HCT116 (cell line): ENCODE results near the gene CREB1. TPM values are rescaled to one million over a fixed set of nuclear protein-coding genes. Genes with fewer than 3 reads are reported as not detected.

ENCODE experiments used
- ATAC-seq: fragments of 200-7000 bp; cut with Tn5 transposase; 2 replicates; pipeline ENCODE4 v1.9.1; 2020; ENCODE audit warnings: mild to moderate bottlenecking, moderate library complexity
- BruUV-seq: library from RNA; stranded (reverse); fragments of 400-500 nt; replicated peaks from 2 replicates; lab custom pipeline; 2021; lab: Mats Ljungman, UMichigan
- CTCF ChIA-PET: fragments of 300-600 bp; sonication (Branson Sonifier 250); formaldehyde crosslinking; loops from one replicate; lab custom pipeline; 2021; ENCODE audit warnings: antibody characterized with exemption; lab: Charles Lee
- POLR2A ChIA-PET: fragments of 300-600, 350-600 bp; sonication (Branson Sonifier 250); formaldehyde crosslinking; loops from one replicate; lab custom pipeline; 2021; ENCODE audit warnings: antibody characterized with exemption; lab: Charles Lee
- RAD21 ChIA-PET, 2 experiments: fragments of 300-600 bp; sonication (Branson Sonifier 250); formaldehyde crosslinking; loops; one replicate each; lab custom pipeline; 2023; ENCODE audit warnings: low total read pairs in 2 of 2; ENCODE audit not compliant: uncharacterized antibody in 2 of 2, unreplicated experiment in 2 of 2, low non-redundant PET in 1 of 2; lab: Charles Lee
- DNase-seq: peaks from one replicate; pipeline ENCODE4 v3.0.0-alpha.2; 2010; ENCODE audit warnings: low read depth, low spot score
- H2AFZ ChIP-seq: fragments of 200-600 bp; shearing (Covaris generic), sonication (generic); 2 replicates; pipeline ENCODE4 v1.6.1; 2017; ENCODE audit warnings: low read depth, mixed run types, mixed read lengths, antibody characterized with exemption, low read length; ENCODE audit not compliant: poor library complexity, severe bottlenecking
- H3K27ac ChIP-seq: 2 replicates; pipeline ENCODE4 v1.5.1; 2012; ENCODE audit warnings: low read depth, low read length
- H3K27me3 ChIP-seq: fragments of 200-600 bp; sonication (generic); 2 replicates; pipeline ENCODE4 v1.6.1; 2016; ENCODE audit warnings: mixed run types, low read length, mixed read lengths; ENCODE audit not compliant: insufficient read depth
- H3K36me3 ChIP-seq, 2 experiments: fragments of 200-500 bp in 1 of 2; fragments of 200-600 bp in 1 of 2; sonication (Bioruptor generic) in 1 of 2; sonication (generic) in 1 of 2; 2 replicates each; pipeline versions ENCODE4 v1.5.1 to v1.6.1; 2014 to 2016; ENCODE audit warnings: low read length in 2 of 2, inconsistent platforms in 1 of 2, mixed read lengths in 1 of 2, mixed run types in 1 of 2; ENCODE audit not compliant: insufficient read depth in 2 of 2, control insufficient read depth in 1 of 2
- H3K4me1 ChIP-seq, 2 experiments: fragments of 200-600 bp in 1 of 2; sonication (generic) in 1 of 2; 2 replicates each; pipeline versions ENCODE4 v1.5.1 to v1.6.1; 2012 to 2017; ENCODE audit warnings: low read length in 2 of 2, inconsistent platforms in 1 of 2, mild to moderate bottlenecking in 1 of 2, mixed read lengths in 1 of 2, mixed run types in 1 of 2, moderate library complexity in 1 of 2; ENCODE audit not compliant: insufficient read depth in 2 of 2, control insufficient read depth in 1 of 2
- H3K4me2 ChIP-seq: fragments of 200-600 bp; sonication (generic); 2 replicates; pipeline ENCODE4 v1.6.1; 2017; ENCODE audit warnings: mixed run types, low read length, mixed read lengths
- H3K4me3 ChIP-seq, 2 experiments: fragments of 200-600 bp in 1 of 2; sonication (generic) in 1 of 2; replicated peaks in 1 of 2; 2 replicates each; pipeline ENCODE4 v1.5.1; 2011 to 2016; ENCODE audit warnings: low read length in 2 of 2, control low read depth in 1 of 2, low read depth in 1 of 2, mild to moderate bottlenecking in 1 of 2, mixed read lengths in 1 of 2, mixed run types in 1 of 2
- H3K79me2 ChIP-seq: fragments of 200-600 bp; sonication (generic); 2 replicates; pipeline ENCODE4 v1.6.1; 2017; ENCODE audit warnings: mild to moderate bottlenecking, mixed run types, low read length, moderate library complexity, mixed read lengths; ENCODE audit not compliant: insufficient read depth
- H3K9ac ChIP-seq: fragments of 200-600 bp; sonication (generic); 2 replicates; pipeline ENCODE4 v1.6.1; 2016; ENCODE audit warnings: low read length, mixed read lengths
- H3K9me2 ChIP-seq: fragments of 200-600 bp; sonication (generic), shearing (Covaris generic); 2 replicates; pipeline ENCODE4 v1.6.1; 2017; ENCODE audit warnings: mixed run types, mild to moderate bottlenecking, moderate library complexity; ENCODE audit not compliant: insufficient read depth
- H3K9me3 ChIP-seq, 2 experiments: fragments of 200-500 bp in 1 of 2; fragments of 200-600 bp in 1 of 2; sonication (Bioruptor generic) in 1 of 2; sonication (generic) in 1 of 2; 2 replicates each; pipeline ENCODE4 v1.6.1; 2014 to 2017; ENCODE audit warnings: low read length in 2 of 2, mixed read lengths in 2 of 2, inconsistent platforms in 1 of 2, low read depth in 1 of 2, mild to moderate bottlenecking in 1 of 2, mixed run types in 1 of 2, moderate library complexity in 1 of 2; ENCODE audit not compliant: control insufficient read depth in 1 of 2, insufficient read depth in 1 of 2
- H4K20me1 ChIP-seq: fragments of 200-600 bp; sonication (generic), shearing (Covaris generic); 2 replicates; pipeline ENCODE4 v1.6.1; 2017; ENCODE audit warnings: mixed run types, mild to moderate bottlenecking, moderate library complexity; ENCODE audit not compliant: insufficient read depth
- CBX3 ChIP-seq: IDR thresholded peaks from 2 replicates; pipeline ENCODE4 v1.6.1; 2012; ENCODE audit warnings: low read depth
- CEBPB ChIP-seq: IDR thresholded peaks from 2 replicates; pipeline ENCODE4 v1.6.1; 2012; ENCODE audit warnings: low read depth
- EGR1 ChIP-seq: IDR thresholded peaks from 2 replicates; pipeline ENCODE4 v1.6.1; 2012; ENCODE audit warnings: low read depth
- ELF1 ChIP-seq: IDR thresholded peaks from 2 replicates; pipeline ENCODE4 v1.6.1; 2012; ENCODE audit warnings: low read depth, borderline replicate concordance
- JUND ChIP-seq: IDR thresholded peaks from 2 replicates; pipeline ENCODE4 v1.6.1; 2012
- POLR2A ChIP-seq: IDR thresholded peaks from 2 replicates; pipeline ENCODE4 v1.7.0; 2011; ENCODE audit warnings: borderline replicate concordance; ENCODE audit not compliant: insufficient read depth, insufficient read length; ENCODE audit errors: extremely low read depth
- POLR2AphosphoS5 ChIP-seq: IDR thresholded peaks from 2 replicates; pipeline ENCODE4 v1.6.1; 2011; ENCODE audit warnings: mild to moderate bottlenecking, low read depth, low read length, moderate library complexity
- SIN3A ChIP-seq: IDR thresholded peaks from 2 replicates; pipeline ENCODE4 v1.6.1; 2012; ENCODE audit warnings: low read depth
- TCF7L2 ChIP-seq: IDR thresholded peaks from 2 replicates; pipeline ENCODE4 v1.7.0; 2011; ENCODE audit warnings: borderline replicate concordance, inconsistent platforms; ENCODE audit not compliant: insufficient read depth, insufficient read length; ENCODE audit errors: extremely low read depth
- ZNF274 ChIP-seq: fragments of 200-500 bp; sonication (Bioruptor generic); IDR thresholded peaks from 2 replicates; pipeline ENCODE4 v1.6.1; 2014; ENCODE audit warnings: mild to moderate bottlenecking, low read depth, low read length, inconsistent platforms
- intact Hi-C: fragments of 100-400 bp; cut with micrococcal nuclease; formaldehyde crosslinking; loops from 2 replicates; pipeline ENCODE4 v1.10.0; 2022
- total RNA-seq: library from RNA; stranded (reverse); gene quantifications from one replicate; pipeline ENCODE4 v1.2.1, GENCODE V29; 2021; ENCODE audit not compliant: unreplicated experiment
- TF ChIP-seq, protein P1 (sequence below): IDR thresholded peaks from 2 replicates; pipeline ENCODE4 v1.6.1; 2012
- TF ChIP-seq, protein P2 (sequence below): IDR thresholded peaks from 2 replicates; pipeline ENCODE4 v1.6.1; 2012; ENCODE audit warnings: low read depth

Gene CREB1
- total RNA-seq, 1 experiment from 2014 or later: 60.4 TPM

DNA sequence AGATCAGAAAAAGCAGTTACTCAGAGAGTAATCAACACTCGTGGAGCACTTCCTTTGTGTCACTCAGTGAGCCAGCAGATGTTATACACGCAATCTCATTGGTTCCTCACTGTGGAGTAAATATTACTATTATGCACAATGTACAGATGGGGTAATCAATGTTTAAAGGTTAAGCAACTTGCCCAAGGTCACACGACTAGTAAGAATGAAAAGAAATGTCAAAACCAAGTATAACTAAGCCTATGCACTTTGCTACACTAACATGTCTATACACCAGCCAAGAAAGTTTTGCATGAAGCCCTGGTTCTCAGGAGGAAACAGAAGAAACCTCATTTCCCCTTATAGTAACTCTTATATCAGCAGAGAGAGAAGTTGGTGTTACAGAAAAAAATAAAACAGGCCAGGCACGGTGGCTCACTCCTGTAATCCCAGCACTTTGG is 90.0 kb downstream of the CREB1 start (continued):
- no peak for TF ChIP-seq TCF7L2

DNA sequence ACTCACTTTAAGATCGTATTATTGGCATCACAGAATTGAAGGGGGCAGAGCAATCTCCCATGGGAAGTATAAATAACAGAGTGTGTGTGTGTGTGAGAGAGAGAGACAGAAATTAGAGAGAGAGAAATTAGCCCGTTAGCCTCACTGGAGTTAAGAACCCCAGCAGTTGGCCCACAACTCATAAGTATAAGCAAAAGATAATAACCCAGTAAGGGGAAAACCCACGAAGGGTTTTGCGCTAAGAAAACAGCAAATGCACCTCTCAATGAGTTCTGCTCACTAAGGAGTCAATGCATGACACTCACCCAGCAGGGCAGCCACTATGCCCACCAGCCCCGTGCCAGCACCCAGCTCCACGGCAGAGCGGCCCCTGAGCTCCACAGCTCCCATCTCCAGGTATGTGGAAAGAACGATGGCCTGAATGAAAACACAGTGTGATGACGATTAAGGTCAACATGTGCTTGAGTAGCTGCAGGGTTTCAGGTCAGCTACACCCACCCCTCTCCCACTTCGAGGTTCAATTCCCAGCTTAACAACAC is 91.8 kb downstream of the CREB1 start:
- Histone ChIP-seq H3K9me3 (no peaks in the 10 kb centered on the region), H3K4me1 (peaks cover 31 to 53% of the 10 kb centered on the region in 2 experiments), H3K4me2 (no peak overlapping the region), H4K20me1 (no peaks in the 10 kb centered on the region), H3K79me2 (peaks cover 43% of the 10 kb centered on the region), H3K27me3 (no peaks in the 10 kb centered on the region), H3K4me3 (no peak overlapping the region), H3K27ac (no peak overlapping the region), H3K9me2 (no peaks in the 10 kb centered on the region), H3K36me3 (peaks cover 16 to 20% of the 10 kb centered on the region in 2 experiments), H3K9ac (no peak overlapping the region), H2AFZ (no peak overlapping the region)
- ATAC-seq (no peak), DNase-seq (no peak)
- intact Hi-C loops: no loop called here
- ChIA-PET POLR2A (no interaction called here), CTCF (no interaction called here), RAD21 (no interaction called here)
- TF ChIP-seq POLR2A: no peak
- TF ChIP-seq ZNF274: no peak
- TF ChIP-seq CBX3: no peak
- no peak for TF ChIP-seq SIN3A
- TF ChIP-seq, protein P1, sequence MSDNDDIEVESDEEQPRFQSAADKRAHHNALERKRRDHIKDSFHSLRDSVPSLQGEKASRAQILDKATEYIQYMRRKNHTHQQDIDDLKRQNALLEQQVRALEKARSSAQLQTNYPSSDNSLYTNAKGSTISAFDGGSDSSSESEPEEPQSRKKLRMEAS: no peak
- TF ChIP-seq JUND: no peak
- no peak for TF ChIP-seq TCF7L2
- no peak for TF ChIP-seq CEBPB
- TF ChIP-seq ELF1: no peak
- TF ChIP-seq POLR2AphosphoS5: no peak
- TF ChIP-seq EGR1: no peak
- TF ChIP-seq, protein P2, sequence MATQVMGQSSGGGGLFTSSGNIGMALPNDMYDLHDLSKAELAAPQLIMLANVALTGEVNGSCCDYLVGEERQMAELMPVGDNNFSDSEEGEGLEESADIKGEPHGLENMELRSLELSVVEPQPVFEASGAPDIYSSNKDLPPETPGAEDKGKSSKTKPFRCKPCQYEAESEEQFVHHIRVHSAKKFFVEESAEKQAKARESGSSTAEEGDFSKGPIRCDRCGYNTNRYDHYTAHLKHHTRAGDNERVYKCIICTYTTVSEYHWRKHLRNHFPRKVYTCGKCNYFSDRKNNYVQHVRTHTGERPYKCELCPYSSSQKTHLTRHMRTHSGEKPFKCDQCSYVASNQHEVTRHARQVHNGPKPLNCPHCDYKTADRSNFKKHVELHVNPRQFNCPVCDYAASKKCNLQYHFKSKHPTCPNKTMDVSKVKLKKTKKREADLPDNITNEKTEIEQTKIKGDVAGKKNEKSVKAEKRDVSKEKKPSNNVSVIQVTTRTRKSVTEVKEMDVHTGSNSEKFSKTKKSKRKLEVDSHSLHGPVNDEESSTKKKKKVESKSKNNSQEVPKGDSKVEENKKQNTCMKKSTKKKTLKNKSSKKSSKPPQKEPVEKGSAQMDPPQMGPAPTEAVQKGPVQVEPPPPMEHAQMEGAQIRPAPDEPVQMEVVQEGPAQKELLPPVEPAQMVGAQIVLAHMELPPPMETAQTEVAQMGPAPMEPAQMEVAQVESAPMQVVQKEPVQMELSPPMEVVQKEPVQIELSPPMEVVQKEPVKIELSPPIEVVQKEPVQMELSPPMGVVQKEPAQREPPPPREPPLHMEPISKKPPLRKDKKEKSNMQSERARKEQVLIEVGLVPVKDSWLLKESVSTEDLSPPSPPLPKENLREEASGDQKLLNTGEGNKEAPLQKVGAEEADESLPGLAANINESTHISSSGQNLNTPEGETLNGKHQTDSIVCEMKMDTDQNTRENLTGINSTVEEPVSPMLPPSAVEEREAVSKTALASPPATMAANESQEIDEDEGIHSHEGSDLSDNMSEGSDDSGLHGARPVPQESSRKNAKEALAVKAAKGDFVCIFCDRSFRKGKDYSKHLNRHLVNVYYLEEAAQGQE: no peak
- no TSS peak for BruUV-seq
